Measurements from ENCODE around the gene ZNF605. TPM values are rescaled to one million over a fixed set of nuclear protein-coding genes. Genes with fewer than 3 reads are reported as not detected.
A peak's percentile ranks its signal among the peaks of the same experiment; 100 is the strongest.

ZNF605 gene
- total and polyA plus RNA-seq, 9 of the 15 experiments (the other 6 are each of a cell fraction or from before 2014, with no cell fraction given), result 0.45 to 1.1 (median 0.68) TPM

- FAIRE-seq (no peak), DNase-seq (ENCODE audit: extremely low read depth in 1 of 4, low spot score in 3 of 4) (peak in 1 of 4 experiments; percentile 4), ATAC-seq (no peak)
- no peaks in the 10 kb centered on the region for H3K9me1 ChIP-seq (ENCODE audit: control insufficient read depth, insufficient read depth, low read length)
- 84% methylated on average over 10 of the region's 10 CpGs for WGBS (ENCODE audit: insufficient coverage, low coverage, missing lambda C conversion rate)
- no peak overlapping the region for H3K9ac ChIP-seq (ENCODE audit: insufficient read depth in 1 of 2, low read depth in 2 of 2, low read length in 2 of 2)
- H4K20me1 ChIP-seq (replicated peaks; ENCODE audit: control insufficient read depth, insufficient read depth, low read length), result no peaks in the 10 kb centered on the region
- ChIA-PET CTCF (ENCODE audit: low intra/inter-chr PET ratio) (no interaction called here), POLR2A (no interaction called here)
- no peak overlapping the region for H2AFZ ChIP-seq (ENCODE audit: low read depth, low read length)
- BruUV-seq (replicated peaks), result no TSS peak
- intact Hi-C loops (cut with micrococcal nuclease) (no loop called here), in situ Hi-C loops (cut with MboI) (no loop called here)
- H3K27me3 ChIP-seq (ENCODE audit: control insufficient read depth in 2 of 2, insufficient read depth in 2 of 2, low read length in 2 of 2), result no peaks in the 10 kb centered on the region
- no peak for TF ChIP-seq ZNF717 (CRISPR knock-in tag; IDR thresholded peaks at IDR 0.05)
- TF ChIP-seq, protein P1, sequence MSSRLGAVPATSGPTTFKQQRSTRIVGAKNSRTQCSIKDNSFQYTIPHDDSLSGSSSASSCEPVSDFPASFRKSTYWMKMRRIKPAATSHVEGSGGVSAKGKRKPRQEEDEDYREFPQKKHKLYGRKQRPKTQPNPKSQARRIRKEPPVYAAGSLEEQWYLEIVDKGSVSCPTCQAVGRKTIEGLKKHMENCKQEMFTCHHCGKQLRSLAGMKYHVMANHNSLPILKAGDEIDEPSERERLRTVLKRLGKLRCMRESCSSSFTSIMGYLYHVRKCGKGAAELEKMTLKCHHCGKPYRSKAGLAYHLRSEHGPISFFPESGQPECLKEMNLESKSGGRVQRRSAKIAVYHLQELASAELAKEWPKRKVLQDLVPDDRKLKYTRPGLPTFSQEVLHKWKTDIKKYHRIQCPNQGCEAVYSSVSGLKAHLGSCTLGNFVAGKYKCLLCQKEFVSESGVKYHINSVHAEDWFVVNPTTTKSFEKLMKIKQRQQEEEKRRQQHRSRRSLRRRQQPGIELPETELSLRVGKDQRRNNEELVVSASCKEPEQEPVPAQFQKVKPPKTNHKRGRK (tag; IDR thresholded peaks at IDR 0.05), result no peak
- no peak for TF ChIP-seq SUPT5H (IDR thresholded peaks at IDR 0.05)
- no peak for TF ChIP-seq BRD4 (IDR thresholded peaks at IDR 0.05)
- TF ChIP-seq HOMEZ (CRISPR knock-in tag; IDR thresholded peaks at IDR 0.05), result no peak
- no peak for TF ChIP-seq MYNN (IDR thresholded peaks at IDR 0.05)
- TF ChIP-seq MYNN (CRISPR knock-in tag; IDR thresholded peaks at IDR 0.05), result no peak
- peaks cover 49% of the 10 kb centered on the region; the same call in 2 of the 3 replicates for H3K36me3 ChIP-seq (ENCODE audit: control insufficient read depth, insufficient read depth, low read length)
- no peaks in the 10 kb centered on the region for H3K9me3 ChIP-seq (replicated peaks; ENCODE audit: control insufficient read depth, insufficient read depth, low read depth, low read length)
- H3K79me2 ChIP-seq (ENCODE audit: control insufficient read depth, insufficient read depth, low read length), result no peaks in the 10 kb centered on the region
- H3K27ac ChIP-seq (ENCODE audit: extremely low read depth, low read depth, low read length), result no peak overlapping the region
- H3K4me2 ChIP-seq (ENCODE audit: insufficient read depth, low read length), result no peak overlapping the region
- H3K4me3 ChIP-seq, result no peak overlapping the region
- H3K4me1 ChIP-seq (replicated peaks in 1 of 2; ENCODE audit: control insufficient read depth in 2 of 2, insufficient read depth in 2 of 2, low read length in 2 of 2), result no peaks in the 10 kb centered on the region
Observed at GRCh38 chr12:132873724-132874123, 82.4 kb downstream of the ZNF605 start.
